Measurements from ENCODE around the gene ZNF444.

The ZNF444 gene

DNA sequence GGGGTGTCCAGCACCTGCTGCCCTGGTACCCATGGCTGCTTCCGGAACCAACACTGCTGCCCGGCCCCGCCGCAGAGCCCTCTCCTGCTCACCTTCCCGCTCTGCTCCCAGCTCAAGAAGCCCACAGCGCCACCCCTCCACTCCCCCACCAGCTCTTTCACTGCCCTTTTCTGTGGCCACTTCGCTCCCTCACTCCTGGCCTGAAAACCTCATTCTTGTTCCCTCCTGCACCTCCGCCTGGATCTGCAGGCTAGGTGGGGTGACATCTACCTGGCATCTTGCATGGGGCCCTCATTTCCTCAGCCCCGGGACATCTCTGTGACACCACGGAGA lies 26.3 kb upstream of the ZNF444 start:
- no peak for TF ChIP-seq CTCF (IDR thresholded peaks at IDR 0.05; ENCODE audit: low read depth, low read length)
- DNase-seq (ENCODE audit: extremely low read depth, low read depth), result no peak

DNA sequence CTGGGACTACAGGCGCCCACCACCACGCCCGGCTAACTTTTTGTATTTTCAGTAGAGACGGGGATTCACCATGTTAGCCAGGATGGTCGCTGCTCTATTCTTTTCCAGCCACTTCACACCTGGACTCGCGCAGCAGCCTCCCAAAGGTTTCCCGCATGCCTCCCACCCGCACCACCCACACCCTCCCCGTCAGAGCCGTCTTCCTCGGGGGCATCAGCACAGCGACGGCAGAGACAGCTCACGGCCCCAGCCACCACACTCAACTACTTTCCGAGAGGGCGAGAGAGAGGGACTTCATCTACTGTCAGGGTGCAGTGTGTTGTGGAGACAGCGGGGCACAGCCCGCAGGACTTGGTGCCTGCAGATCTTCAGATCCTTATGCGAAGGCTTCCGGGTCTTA lies 25.6 kb upstream of the ZNF444 start:
- TF ChIP-seq CTCF (IDR thresholded peaks at IDR 0.05; ENCODE audit: low read depth, low read length), result no peak
- DNase-seq (ENCODE audit: extremely low read depth, low read depth), result no peak

DNA sequence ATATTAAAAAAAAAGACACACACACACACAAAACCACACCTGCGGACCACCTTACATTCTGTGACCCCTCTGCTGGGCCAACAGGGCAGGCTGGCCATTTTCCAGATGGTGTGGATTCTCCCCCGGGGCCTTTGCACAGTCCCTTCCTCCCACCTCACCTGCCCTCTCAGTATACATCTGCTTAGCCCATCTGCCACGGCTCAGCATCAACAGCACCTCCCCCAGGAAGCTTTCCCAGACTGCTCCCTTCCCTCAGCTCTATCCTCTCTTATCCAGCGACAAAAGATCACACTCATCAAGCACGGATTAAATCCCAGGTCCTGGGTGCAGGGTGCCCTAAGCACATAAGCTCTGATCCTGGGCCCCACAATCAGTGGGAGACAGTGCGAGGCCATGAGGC lies 24.5 kb upstream of the ZNF444 start:
- no peak for TF ChIP-seq CTCF (IDR thresholded peaks at IDR 0.05; ENCODE audit: low read depth, low read length)
- no peak for DNase-seq (ENCODE audit: extremely low read depth, low read depth)

DNA sequence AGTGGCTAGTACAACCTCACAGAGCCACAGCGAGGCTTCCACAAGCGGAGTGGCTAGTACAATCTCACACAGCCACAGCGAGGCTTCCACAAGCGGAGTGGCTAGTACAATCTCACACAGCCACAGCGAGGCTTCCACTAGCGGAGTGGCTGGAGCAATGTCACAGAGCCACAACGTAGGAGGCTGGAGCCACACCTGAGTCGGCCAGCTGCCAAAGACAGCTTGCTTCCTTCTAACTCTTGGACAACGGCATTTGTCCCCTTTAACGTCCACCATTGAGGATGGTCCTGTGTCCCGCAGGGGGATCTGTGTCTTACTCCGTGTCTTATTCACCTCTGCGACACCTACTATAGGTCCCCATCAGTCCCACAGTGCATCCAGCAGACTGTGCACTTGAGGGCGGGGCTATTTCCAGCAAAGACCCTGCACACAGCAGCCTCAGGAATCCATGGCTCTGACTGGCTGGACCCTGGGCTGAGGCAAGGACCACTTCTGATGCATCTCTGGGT lies 23.7 kb upstream of the ZNF444 start:
- no peak for DNase-seq (ENCODE audit: extremely low read depth, low read depth)
- no peak for TF ChIP-seq CTCF (IDR thresholded peaks at IDR 0.05; ENCODE audit: low read depth, low read length)

DNA sequence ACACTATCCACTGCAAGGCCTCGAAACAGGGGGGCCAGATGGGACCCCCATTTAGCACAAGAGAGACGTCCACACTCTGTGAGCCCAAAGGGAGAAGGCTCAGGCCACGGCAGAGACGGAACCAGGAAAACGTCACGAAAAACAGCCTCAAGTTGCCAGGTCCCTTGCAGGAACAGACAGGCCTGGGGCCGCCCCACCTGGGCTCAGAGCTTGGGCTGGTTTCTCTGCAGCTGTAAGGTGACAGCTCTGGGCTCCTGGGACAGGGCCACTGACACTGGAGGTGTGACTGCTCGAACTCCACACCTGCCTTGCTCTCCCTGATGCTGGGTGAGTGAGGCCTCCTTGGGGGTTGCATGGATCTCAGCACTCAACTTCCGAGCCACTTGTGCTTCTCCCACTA lies 23.2 kb upstream of the ZNF444 start:
- DNase-seq (ENCODE audit: extremely low read depth, low read depth), result no peak
- TF ChIP-seq CTCF (IDR thresholded peaks at IDR 0.05; ENCODE audit: low read depth, low read length), result no peak

DNA sequence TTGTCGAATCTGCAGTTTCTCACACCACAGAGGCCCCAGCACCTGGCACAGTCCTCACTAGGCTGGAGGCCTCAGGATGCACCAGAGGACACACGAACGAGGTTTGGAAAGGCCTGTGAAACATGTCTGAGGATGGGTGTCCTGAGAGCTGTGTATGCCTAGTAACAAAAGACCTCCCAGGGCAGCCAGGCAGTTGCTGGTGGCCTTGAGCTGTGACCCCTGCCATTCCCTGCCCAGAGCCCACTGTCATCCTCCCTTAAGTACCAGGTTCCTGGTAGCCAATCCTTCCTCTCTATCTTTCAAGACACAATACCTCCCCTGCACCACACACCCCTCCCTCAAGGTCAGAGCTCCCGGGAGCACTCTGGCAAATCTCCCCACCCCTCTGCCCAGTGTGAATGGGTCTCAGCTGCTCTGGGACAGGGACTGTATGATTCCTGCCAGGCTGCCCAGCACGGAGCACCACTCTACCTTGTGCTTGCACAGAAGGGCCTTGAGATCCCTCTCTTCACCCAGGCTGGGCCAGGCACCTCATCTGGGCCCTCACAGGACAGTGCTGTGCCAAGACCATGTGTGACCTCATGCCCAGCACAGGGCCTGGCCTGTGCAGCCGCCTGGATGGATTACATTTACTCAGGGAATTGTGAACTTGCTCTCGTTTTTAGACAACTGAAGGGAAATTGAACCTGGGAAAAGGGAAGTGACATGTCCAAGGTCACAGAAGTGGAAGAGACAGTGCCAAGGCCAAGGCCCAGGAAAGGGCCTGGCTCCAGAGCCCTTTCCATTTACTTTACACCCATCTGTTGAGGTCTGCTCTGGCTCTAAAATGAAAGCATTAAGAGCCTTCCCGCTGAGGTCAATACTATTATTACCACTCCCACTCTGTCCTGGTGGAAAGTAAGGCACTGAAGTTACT lies 22.2 kb upstream of the ZNF444 start:
- no peak for DNase-seq (ENCODE audit: extremely low read depth, low read depth)
- TF ChIP-seq CTCF (IDR thresholded peaks at IDR 0.05; ENCODE audit: low read depth, low read length), result no peak

DNA sequence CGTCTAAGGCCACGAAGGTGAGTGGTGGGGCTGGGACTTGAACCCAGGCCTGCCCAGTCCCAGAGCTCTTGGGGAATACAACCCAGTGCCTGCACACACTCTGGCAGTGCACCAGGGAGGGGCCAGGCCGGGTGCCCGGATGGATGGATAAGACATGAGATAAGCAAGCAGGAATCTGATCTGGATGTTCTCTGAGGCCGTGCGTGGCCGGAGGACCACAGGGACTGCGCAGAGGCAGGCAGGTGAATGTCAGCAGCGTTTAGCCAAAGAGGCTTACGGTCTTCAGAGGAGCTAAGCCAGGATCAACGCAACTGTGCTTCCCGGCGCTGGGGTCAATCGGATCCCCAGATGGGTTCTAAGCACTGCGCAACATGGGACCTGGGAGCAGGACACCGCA lies 21.5 kb upstream of the ZNF444 start:
- DNase-seq (ENCODE audit: extremely low read depth, low read depth), result no peak
- no peak for TF ChIP-seq CTCF (IDR thresholded peaks at IDR 0.05; ENCODE audit: low read depth, low read length)
